GM18867 (cell line): Measurements from ENCODE around the gene RNASE8.
"Not testable (repeated sequence)": the region's sequence is repeated elsewhere in the genome, so short reads cannot be mapped to it uniquely, and the experiment has no call there.

Experiments used
- ATAC-seq: cut with Tn5 transposase; IDR thresholded peaks from one replicate; pipeline ENCODE4 v1.9.1; 2021; ENCODE audit warnings: mild to moderate bottlenecking, moderate library complexity; ENCODE audit not compliant: unreplicated experiment

Gene RNASE8, protein sequence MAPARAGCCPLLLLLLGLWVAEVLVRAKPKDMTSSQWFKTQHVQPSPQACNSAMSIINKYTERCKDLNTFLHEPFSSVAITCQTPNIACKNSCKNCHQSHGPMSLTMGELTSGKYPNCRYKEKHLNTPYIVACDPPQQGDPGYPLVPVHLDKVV

DNA sequence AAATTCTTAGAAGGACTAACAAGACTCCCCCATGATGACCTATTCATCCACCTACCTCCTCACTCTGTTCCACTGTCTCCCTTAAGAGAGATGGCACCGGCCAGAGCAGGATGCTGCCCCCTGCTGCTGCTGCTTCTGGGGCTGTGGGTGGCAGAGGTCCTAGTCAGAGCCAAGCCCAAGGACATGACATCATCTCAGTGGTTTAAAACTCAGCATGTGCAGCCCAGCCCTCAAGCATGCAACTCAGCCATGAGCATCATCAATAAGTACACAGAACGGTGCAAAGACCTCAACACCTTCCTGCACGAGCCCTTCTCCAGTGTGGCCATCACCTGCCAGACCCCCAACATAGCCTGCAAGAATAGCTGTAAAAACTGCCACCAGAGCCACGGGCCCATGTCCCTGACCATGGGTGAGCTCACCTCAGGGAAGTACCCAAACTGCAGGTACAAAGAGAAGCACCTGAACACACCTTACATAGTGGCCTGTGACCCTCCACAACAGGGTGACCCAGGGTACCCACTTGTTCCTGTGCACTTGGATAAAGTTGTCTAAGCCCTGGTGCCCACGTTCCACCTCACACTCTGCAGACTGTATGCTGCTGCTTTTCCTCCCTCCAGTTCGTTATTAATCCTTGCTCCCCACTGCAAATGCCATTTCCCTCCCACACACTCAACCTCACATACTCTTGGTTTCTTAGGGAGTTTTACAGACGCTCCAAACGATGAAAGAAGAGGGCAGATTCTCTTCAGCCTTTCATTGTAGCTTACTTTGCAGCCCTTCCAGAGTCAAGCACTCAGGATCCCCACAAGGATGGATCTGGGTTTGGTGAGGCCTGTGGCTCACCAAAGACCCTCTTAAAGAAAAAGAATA, at the start of gene RNASE8:
Gene RNASE8 (plus strand): TSS at position 20 of the 873 bp plus-strand sequence. CDS start 71 bp downstream, at position 91.
- no peak for ATAC-seq

DNA sequence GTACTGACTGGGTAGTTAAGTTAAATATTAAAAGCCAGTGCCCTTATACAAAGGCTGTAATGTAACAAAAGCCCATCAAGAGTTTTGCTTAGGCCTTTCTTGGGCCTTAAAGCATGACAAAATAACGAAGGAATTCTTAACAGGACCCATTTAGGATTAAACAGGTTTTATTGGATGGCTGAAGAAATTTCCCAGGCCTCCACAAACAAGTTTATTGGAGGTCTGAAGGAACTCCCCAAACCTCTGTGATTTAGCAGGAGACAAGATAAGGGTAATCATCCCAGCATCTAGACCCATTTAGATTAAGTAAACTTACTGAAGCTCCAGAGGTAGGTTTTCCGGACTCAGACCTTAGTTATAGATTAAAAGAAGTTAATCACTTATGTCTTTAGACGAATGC, 47.9 kb upstream of the RNASE8 start:
- ATAC-seq = not testable (repeated sequence)

DNA sequence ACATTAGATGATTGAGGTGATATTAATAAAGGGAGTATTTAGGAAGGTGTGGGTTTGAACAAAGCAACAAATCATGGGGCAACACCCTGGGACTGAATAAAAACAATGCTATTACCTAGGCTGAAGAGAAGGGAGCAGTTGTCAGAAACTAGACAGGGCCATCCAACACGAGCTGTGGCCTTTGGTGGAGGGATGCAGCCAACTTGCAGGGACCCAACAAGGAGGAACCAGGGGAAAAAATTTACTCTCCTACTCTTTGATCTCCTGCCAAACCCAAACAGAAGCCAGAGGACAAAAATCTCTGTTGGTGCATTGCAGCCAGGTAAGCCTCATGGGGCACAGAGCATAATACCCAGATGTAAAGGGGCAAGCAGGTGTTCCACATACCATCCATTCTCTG, 46.5 kb upstream of the RNASE8 start:
- no peak for ATAC-seq

DNA sequence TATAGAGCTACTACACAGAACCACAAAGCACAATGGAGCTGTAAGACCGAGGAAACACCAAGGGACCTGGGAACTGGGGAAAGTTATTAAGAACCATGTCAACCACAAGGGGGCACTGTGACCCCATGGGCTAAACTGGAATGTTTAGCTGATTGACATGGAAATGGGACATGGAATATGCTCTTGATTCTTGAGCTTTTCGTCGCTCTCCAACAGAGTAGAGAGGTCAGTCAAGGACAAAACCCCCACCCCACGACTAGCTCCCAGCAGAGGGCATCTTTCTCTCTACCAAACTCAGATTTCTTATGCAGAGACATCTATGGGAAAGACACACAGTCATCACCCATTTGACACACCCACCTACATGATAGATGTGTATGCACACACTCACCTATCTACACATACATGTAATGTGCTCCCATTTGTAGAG, 42.8 kb upstream of the RNASE8 start:
- no peak for ATAC-seq

DNA sequence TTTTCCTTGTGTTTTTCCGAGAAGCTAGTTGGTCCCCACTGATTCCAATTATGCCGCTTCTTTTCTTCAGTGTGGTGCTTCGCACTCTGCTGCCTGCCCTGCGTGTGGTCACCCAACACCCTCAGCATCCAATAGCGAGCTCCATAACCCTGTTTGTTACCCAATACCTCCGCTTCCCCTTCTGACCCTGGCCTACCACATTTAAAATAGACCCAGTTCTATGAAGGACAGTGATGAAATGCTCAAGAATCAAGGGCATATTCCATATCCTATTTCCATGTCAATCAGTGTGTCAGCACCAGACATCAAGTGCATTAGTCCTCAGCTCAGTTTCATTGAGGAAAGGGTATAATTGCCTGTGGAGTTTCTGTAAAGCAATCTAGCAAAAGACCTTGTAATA, 42.3 kb upstream of the RNASE8 start:
- ATAC-seq = no peak

DNA sequence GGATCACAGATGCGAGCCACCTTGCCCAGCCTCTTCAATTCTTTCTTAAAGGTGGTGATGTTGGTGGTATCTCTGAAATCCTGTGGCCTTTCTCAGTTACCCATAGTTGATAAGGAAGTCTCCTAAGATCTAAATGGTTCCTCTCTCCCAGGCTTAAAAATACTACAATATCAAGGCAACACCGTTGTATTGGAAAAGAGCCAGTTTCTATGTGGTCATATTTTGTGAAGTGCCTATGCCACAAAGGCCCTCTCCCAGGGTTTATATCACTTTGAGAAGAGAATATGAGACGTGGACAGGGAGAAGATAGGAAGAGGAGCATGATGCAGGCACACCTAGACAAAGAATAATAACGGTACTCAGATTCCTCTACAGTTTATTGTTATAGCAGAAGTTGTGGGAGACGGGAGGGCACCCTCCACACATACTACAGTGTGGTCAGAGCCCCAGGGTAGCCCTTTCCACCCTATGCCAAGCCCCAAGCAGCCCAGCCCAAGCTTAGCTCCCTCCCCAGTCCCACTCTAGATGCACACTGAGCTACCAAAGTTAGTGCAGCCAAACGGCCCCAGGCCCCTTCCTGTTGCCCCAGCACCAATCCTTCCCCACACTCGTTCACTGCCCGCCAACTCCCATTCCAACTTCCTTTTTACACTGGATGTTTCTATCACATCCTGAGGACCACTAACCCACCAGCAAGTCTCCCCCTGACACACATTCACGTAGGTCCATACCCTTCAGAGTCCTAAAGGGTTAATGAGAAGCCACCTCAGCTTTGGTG, 41.0 kb upstream of the RNASE8 start:
- no peak for ATAC-seq

DNA sequence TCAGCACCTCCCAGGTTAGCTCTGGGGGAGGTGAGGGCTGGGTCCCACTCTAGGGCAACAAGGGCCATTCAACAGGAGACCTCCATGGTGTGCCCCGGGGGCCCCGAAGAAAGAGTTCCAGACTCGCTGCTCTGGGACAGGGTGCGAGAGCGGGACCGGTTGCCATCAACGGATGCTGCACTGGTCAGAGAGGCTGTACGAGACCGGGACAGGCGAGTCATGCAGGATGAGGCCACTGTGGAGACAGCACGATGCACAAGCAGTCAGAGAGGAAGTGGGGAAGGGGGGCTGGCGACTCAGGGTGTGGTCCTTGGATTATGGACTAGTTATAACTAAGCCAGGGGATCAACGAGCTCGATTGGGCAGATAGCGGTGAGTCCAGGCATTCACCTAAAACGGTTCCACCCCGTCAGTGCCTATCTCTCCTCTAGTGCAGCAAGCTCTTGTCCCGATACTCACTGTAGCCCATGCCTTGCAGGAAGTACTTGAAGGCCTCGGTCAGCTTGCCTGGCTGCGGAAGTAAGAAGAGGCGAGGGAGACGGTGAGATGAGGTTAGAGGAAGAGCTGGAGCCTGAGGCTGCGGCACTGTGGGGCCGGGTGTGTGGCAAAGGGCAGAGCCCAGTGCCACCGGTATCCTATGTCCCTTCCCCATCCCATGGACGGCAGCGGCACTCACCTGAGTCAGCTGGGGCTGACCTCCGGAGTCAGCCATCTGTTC, 39.9 kb upstream of the RNASE8 start:
- ATAC-seq = no peak

DNA sequence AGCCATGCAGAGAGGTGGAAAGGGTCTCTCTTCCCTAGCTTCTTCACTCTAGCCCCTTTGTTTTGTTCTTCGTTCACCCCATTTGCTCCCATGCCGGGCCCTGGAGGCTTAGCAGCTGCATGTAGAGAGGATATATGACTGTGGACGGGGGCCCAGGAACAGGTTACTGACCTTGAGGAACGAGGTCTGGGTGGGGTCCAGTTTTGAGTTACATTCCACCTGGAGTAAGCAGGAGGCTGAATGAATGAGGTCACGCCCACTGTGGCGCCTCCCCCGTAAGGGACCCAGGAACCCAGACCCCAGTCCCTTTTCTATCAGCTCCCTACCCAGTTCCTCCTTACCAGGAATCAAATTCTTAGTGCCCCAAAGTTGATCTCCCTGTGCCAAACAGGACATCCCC, 39.3 kb upstream of the RNASE8 start:
- ATAC-seq = no peak

DNA sequence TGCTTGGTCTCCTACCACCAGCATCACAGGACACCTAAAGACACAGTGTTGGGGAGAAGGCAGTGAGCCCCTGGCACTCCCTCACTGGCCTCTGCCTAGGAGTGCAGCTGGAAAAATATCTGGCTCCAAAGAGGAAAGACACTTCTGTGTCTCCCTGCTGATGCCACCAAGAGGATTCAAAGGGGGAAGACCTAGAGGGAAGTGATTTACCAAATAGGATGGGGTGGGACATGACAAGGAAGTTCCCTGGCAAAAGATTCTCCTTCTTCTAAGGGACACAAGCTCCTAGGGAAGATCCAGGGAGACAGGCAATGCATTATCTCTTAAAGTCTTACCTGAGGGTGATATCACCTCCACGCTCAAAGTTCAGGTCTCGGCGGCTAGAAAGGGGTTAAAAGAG, 38.8 kb upstream of the RNASE8 start:
- no peak for ATAC-seq

DNA sequence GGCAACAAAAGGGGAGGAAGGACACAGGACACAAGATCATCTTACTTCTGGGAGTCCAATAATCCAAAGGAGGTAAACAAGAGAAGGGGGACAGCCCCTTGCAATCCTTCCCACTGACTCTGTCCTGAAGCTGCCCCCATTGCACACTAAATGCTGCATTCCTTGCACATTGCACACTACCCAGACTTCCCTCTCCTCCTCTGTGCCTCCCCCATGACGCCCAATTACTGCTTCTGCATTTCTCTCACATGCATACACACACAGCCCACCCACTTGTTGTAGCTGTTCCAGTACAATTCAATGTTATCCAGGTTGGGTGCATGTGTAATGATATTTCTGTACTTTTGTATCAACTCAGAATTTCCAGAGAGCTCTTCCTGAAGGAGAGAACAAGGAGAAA, 38.3 kb upstream of the RNASE8 start:
- no peak for ATAC-seq

DNA sequence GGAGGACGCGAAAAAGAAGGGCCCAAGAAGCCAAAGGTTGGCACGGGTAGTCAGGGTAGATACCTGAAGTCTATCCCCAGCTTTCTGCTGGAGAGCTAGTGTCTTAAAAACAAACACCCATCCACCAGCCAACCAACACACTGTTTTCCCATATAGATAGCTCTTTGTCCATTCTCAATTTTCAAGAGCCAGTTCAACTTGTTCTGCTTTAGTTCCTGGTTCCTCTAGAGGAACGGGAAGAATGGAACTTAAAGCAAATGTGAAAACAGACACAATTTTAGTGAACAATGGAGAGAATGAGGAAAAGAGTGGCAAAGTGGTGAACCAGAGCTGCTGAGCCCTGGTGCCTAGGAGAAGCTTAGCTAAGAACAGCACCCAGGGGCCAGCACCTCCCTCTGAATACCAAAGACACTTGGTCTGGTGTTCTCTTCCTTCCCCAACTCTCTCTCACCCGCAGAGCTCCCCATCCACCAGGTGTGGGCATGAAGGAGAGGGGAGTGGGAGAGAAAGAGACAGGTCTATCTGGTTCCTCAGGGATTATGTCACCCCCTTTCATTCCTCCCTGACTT, 36.6 kb upstream of the RNASE8 start:
- no peak for ATAC-seq

DNA sequence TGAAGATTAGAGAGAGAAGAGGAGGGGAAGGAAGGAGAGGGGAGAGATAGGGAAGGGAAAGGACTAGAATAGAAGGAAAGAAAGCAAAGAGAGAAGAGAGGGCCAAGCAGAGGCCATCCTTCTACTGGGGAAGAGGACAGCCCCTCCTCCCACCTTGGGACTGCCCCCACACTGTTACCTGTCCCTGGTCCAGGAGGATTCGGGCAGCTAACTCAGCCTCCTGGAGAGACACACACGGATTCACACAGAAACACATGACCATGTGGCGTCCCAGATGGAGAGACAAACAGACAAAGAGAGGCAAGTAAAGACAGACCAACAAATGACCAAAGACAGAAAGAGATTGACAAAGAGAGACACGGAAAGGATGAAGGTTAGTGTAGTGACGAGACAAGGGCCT, 34.9 kb upstream of the RNASE8 start:
- ATAC-seq = no peak

DNA sequence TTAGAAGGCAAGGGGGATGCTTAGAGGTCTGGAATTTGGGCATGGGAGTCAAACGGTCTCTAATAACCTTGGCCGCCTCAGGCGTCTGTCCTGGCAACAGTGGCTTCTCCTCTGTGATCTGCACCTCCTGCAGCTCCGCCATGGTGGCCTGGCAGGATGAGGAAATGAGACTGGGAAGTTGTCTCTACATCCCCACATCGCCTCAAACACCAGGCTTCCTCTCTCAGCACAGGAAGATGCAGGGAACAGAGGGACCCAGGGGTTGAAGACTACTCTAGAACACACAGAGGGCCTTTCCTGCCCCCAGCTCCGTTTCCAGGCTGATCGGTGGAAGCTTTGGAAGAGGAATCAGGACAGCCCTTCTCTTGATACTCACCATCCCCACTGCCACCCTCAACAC, 34.4 kb upstream of the RNASE8 start:
- no peak for ATAC-seq

DNA sequence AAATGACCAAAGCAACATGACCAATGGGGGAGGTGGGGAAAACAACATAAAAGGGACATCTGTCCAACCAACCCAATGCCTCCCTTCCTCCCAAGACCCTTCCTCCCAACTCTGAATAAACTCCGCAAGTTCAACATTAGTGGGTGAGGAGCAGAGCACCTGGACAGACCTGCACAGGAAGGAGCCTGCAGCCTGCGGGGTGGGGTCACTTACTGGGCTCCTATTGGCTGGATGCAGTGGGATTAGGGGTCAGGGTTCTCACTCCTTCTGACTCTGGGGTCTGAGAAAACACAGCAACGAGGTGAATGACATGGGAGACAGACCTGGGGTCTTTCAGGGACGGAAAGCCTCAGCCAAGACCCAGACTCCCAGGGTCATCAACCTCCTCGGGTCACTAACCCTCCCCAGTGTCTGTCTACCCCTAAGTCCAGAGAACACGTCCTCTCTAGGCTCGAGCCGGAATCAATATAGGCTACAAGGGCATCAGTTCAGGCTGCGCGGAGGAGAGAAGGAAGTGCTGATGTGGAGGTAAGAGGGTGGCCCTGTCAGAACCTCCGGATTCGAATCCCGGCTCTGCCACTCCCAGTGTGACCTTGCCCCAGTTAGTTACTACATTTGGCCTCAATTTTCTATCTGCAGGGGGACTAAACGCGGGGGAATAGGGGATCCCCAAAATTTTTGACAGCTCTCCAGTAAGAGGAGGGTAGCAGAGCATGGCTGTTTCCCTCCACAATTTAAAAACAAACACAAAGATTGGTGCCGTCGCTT, 33.6 kb upstream of the RNASE8 start:
- no peak for ATAC-seq

DNA sequence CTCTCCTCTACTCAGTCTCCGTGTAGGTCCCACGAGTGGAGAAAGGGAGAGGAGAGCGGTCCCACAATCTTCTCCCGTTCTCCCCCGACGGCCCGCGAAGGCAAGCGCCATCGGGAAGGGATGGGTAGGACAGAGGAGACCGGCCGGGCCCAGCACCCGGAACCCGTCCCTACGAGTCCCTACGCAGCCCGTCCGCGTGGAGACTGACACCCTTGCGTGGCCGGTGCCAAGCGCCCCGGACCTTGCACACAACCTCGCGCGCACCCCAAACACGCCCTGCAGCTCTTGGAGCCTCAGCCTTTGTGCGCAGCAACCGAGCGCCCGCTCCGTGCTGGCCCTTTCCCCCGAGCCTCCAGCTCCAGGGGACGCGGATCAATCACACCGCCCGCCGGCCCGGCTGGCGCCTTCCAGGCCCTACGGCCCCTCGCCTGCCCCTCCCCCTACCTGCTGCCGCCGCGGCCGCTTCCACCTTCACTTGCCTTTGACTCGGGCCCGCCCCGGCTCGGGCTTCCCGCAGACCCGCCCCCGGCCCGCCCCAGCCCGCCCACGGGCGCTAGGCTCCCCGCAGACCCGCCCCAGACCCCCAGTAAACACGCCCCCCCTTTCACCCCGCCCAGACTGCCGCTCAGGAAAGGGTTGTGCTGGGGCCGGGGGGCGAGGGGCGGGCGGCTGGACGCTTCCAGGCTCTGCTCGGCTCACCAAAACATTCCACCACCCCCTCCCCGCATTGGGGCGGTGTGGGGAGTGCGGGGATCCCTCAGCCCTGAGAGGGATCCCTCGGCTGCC, 32.8 kb upstream of the RNASE8 start, which contains the start of gene NDRG2:
Gene NDRG2 (minus strand): TSS at position 477 of the 786 bp plus-strand sequence. CDS start 1,746 bp downstream, outside the sequence.
- ATAC-seq = no peak

DNA sequence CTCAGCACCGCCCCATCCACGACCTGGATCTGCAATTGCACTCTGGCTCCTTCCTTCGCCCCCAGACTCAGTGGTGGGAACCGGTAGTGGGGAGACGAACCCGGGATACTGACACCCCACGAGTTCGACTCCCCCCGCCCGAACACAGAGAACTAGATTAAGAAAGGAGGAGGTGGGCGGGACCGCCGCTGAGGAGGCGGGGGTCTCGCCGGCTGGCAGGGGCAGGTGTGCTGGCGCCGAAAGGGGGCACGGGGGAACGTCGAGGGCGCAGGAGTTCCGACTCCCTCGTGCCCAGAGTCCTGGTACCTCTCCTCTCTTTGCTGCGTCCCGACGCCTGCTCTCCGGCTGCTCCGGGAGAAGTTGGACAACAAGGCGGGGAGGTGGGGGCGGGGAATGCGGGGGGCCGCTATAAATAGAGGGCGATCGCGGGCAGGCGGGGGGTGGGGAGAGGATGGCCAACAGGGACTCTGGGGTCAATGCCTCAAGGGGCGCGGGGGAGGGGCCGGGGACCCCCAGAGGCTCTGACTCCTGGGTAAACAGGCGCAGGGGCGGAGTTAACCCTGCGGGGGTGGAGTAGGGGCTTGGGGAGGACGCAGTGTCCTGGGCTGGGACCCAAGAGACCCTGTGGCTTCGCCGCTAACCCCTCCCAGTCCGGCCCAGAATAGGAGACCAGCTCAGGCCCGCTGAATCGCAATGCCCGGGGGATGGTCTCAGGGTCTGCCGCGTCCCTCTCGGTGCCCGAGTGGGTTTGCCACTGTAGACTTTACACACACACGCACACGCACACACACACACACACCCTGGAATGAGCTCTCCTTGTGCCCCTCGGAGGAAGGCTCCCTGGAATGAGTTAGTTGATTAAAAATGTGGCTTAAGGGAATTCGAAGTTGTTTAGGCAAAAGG, 32.0 kb upstream of the RNASE8 start:
- ATAC-seq = no peak

DNA sequence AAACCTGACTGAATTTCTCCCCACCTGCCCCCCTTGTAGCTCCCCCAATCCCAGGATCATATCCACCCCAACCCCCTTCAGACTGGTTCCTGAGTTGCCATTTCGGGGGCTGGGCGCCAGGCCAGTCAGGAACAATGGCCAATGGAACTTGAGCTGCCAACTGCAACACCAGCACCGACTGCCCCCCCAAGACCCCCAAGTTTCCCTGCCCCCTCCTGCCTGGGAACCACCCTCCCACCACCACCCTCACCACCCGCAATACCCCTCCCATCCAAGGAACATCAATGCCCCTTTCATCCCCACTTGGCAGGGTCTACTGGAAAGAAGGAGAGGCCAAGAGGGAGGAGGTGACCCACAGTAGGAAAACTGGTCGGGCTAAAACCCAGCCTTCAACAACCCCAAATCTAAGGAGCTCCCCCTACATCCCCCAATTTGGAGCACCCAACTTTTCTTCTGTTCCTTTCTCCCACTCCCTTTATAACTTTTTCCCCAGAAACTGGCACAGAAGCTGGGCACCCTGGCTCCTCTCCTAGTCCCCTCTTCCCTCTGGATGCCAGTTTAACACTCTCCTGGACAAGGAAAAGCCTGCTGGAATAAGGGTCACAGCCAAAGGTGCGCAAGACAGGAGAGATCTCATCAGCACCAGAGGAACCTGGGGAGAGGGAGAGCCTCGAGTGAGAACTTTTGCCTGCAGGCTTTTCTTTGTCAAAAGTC, 31.2 kb upstream of the RNASE8 start:
- no peak for ATAC-seq

DNA sequence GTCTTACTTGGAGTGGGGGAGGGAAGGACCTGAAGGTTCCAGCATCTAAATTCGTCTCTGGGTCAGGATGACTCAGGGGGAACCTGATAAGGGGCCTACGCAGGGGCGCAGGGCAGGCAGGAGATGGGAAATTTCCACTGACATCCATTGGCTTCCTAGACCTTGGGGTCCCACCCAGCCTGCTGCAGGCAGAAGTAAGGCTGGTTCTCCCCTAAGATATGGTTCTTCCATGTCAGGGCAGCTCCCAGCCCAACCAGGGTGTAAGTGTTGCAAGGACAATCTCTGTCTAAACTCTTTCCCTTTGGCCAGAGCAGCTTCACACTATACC, 30.7 kb upstream of the RNASE8 start:
- ATAC-seq = no peak
